Fibroblast of skin of right quadriceps (primary cell): Measurements from ENCODE around the gene SYNGAP1.
"Not testable (repeated sequence)": the region's sequence is repeated elsewhere in the genome, so short reads cannot be mapped to it uniquely, and the experiment has no call there.

Source experiments
- DNase-seq: peaks from one replicate; pipeline ENCODE4 v3.0.0-alpha.2; 2013

The SYNGAP1 gene

DNA sequence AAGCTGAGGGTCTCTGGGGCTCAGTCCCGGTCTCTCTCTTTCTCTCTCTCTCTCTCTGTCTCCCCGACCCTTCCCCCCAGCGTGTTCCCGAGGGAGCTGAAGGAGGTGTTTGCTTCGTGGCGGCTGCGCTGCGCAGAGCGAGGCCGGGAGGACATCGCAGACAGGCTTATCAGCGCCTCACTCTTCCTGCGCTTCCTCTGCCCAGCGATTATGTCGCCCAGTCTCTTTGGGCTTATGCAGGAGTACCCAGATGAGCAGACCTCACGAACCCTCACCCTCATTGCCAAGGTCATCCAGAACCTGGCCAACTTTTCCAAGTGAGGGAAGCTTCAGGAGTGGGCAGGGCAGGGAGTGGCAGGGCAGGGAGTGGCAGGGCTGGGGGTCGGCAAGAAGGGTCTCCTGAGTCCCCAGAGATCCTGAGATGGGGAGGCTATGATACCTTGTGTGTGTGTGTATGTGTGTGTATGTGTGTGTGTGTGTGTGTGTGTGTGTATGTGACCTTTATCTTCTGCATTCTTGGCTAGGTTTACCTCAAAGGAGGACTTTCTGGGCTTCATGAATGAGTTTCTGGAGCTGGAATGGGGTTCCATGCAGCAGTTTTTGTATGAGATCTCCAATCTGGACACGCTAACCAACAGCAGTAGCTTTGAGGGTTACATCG is 20.9 kb downstream of the SYNGAP1 start:
- no peak for DNase-seq

GRCh38 chr6:33441457-33441856 is 21.6 kb downstream of the SYNGAP1 start:
- no peak for DNase-seq

DNA sequence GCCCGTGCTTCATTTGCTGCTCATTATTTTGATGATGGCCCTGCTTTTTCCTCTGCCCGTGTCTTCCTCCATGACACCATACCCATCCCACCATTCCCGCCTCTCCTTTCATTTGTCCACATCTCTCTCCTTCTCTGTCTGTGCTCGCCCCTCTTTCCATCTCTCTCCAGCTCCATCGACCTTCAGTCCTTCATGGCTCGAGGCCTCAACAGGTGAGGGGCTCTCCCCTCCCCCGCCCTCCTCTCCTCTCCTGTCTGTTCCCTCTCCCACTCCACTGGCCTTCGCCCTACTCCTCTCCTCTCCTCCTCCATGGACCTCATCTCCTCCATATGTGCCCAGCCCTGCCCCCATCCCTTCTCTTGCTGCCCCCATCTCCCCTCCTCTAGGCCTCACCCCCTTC is 22.4 kb downstream of the SYNGAP1 start:
- DNase-seq: no peak

DNA sequence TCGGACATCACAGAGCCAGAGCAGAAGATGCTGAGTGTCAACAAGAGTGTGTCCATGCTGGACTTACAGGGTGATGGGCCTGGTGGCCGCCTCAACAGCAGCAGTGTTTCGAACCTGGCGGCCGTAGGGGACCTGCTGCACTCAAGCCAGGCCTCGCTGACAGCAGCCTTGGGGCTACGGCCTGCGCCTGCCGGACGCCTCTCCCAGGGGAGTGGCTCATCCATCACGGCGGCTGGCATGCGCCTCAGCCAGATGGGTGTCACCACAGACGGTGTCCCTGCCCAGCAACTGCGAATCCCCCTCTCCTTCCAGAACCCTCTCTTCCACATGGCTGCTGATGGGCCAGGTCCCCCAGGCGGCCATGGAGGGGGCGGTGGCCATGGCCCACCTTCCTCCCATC is 23.2 kb downstream of the SYNGAP1 start:
- no peak for DNase-seq

- DNase-seq: no peak
Observed at GRCh38 chr6:33443619-33444504, 24.0 kb downstream of the SYNGAP1 start.

GRCh38 chr6:33445119-33445603 is 25.3 kb downstream of the SYNGAP1 start:
- no peak for DNase-seq

DNA sequence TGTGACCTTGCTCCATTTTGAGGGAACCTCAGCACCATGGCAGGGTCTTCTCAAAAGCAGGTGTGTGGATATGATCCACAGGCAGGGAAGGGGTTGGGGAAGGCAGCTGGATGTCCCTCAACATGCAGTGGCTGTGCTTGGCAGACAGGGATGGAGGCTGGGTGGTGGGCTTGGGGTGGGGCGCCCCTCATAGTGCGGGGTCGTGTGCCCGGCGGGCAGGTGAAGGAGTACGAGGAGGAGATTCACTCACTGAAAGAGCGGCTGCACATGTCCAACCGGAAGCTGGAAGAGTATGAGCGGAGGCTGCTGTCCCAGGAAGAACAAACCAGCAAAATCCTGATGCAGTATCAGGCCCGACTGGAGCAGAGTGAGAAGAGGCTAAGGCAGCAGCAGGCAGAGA is 26.5 kb downstream of the SYNGAP1 start:
- DNase-seq: no peak

DNA sequence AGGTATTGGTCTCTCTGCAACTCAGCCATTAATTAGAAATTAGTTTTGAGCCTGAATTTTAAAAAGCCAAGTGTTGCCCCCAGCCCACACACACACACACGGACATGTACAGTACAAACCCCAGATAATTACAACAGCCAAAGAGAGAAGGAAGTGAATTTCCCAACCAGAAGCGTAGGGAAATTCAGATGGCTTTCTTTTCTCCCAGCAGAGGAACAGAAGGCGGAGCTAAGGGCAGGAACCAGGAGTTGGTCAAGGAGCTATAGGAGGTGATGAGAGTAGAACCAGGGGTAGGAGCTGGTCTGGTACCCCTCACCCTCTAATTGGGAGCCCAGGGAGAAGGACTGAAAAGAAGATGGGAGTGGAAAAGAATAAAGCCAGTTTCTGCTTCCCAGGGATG is 30.6 kb downstream of the SYNGAP1 start:
- no peak for DNase-seq

DNA sequence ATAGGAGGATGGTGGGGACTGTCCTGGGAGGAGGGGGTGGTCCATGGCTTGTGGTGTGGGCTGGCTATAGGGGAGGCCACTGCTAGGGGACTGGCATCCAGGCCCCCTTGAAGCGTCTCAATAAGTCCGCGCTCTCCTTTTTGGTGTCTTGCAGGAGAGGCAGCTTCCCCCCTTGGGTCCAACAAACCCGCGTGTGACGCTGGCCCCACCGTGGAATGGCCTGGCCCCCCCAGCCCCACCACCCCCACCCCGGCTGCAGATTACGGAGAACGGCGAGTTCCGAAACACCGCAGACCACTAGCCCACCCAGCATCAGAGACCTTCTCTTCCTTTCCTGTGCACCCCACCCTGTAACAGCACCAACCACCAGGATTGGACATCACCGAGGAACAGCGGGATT is 31.7 kb downstream of the SYNGAP1 start:
- no peak for DNase-seq

DNA sequence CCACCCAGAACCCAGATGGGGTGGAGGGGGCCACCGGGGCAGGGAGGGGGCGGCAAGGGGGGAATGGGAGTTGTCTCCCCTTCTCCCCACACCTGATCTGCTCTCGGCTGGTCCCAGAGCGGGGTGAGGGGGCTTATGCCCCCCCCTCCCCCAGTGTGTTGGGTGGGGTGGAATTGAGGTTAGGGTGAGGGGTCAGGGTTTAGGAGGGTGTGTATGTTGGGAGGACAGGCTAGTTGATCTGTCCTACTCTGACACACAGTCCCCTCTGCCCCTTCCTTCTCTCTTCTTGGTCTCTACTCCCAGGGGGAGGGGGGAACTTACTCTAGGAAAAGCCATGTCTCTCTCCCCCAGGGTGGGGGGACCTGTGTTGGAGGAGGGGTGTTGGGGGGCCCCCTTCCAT is 32.6 kb downstream of the SYNGAP1 start:
- no peak for DNase-seq

GRCh38 chr6:33453393-33454008 is 33.6 kb downstream of the SYNGAP1 start:
- no peak for DNase-seq

GRCh38 chr6:33454009-33454946 is 34.4 kb downstream of the SYNGAP1 start, which contains the start of gene ZBTB9:
Gene ZBTB9 (plus strand): TSS chr6:33454576. CDS start chr6:33455101, 525 bp downstream.
- peak; percentile 94 for DNase-seq

DNA sequence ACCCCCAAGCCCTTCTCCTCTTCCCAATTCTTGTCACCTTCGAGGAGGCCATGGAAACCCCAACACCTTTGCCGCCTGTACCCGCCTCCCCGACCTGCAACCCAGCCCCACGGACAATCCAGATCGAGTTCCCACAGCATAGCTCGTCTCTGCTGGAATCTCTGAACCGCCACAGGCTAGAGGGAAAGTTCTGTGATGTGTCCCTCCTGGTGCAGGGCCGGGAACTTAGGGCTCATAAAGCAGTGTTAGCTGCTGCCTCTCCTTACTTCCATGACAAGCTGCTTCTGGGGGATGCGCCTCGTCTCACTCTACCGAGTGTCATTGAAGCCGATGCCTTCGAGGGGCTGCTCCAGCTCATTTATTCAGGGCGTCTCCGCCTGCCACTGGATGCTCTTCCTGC is 35.2 kb downstream of the SYNGAP1 start:
- no peak for DNase-seq

DNA sequence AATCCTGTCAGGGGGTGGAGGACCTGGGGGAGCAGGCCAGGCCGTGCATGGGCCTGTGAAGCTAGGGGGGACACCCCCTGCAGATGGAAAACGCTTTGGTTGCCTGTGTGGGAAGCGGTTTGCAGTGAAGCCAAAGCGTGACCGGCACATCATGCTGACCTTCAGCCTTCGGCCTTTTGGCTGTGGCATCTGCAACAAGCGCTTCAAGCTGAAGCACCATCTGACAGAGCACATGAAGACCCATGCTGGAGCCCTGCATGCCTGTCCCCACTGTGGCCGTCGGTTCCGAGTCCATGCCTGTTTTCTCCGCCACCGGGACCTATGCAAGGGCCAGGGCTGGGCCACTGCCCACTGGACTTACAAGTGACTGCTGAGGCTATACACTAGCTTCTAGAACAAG is 36.3 kb downstream of the SYNGAP1 start:
- no peak for DNase-seq

DNA sequence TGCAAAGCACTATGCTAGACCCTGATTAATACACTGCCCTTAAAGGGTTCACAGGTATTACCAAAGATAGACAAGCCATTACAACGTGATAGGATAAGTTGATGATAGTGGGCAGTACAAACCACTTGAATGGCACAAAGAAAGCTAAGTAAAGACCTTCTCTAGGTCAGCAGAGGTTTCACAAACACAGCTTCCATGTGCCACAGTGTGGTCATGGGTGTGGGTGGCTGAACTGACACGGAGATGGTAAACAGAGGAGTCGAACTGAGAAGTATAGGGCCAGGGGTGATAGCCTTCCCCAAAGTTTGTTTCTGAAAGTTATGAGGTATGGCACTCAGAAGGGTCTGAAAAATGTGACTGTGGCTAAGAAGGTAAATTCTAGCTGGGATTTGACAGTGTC is 38.8 kb downstream of the SYNGAP1 start:
- DNase-seq: no peak

GRCh38 chr6:33459226-33459625 is 39.4 kb downstream of the SYNGAP1 start:
- DNase-seq: no peak

DNA sequence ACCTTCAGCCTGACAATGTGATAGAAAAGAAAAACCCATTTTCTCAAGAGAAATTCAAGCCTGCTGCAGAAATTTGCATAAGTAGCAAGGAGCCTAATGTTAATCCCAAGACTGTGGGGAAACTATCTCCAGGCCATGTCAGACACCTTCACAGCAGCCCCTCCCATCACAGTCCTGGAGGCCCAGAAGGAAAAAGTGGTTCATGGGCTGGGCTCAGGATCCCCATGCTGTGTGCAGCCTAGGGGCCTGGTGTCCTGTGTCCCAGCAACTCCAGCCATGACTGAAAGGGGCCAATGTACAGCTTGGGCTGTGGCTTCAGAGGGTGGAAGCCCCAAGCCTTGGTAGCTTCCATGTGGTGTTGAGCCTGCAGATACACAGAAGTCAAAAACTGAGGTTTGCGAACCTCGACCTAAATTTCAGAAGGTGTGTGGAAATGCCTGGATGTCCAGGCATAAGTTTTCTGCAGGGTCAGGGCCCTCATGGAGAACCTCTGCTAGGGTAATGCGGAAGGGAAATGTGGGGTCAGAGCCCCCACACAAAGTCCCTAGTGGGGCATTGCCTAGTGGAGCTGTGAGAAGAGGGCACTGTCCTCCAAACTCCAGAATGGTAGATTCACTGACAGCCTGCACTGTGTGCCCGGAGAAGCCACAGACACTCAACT is 46.3 kb downstream of the SYNGAP1 start:
- no peak for DNase-seq

DNA sequence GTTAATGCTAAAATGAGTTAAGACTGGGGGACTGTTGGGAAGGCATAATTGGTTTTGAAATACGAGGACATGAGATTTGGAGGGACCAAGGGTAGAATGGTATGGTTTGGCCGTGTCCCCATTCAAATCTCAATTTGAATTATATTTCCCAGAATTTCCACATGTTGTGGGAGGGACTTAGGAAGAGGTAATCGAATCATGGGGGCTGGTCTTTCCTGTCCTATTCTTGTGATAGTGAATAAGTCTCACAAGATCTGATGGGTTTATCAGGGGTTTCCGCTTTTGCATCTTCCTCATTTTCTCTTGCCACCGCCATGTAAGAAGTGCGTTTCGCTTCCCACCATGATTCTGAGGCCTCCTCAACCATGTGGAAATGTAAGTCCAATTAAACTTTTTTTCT is 47.2 kb downstream of the SYNGAP1 start:
- DNase-seq: no peak

DNA sequence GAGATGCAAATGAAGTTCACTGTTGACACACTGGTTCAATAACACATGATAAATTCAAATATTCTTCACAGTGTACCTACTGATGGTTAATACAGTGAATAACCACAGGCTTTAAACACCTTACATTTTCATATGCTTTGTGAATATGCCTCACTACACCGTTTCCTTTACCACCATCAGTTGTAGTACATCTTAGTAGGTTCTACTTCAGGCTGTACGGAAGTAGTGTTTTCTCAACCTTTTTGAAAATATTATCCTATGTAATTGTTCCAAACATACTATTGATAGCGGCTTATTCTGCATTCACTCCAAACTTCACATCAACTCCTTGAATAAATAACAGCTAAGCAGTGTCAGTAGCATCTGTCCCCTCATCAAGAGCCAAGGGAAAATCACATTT is 49.8 kb downstream of the SYNGAP1 start:
- no peak for DNase-seq

GRCh38 chr6:33477864-33478263 is 58.0 kb downstream of the SYNGAP1 start:
- no peak for DNase-seq

DNA sequence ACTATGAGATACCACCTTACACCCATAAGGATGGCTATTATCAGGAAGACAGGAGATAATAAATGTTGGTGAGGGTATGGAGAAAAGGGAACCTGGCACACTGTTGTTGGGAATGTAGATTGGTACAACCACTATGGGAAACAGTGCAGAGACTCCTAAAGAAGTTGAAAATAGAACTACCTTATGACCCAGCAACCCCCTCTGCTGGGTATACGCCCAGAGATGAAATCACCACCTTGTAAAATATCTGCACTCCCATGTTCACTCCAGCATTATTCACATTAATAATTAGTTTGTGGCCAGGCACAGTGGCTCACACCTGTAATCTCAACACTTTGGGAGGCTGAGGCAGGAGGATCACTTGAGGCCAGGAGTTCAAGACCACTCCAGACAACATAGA is 61.3 kb downstream of the SYNGAP1 start:
- DNase-seq: no peak

DNA sequence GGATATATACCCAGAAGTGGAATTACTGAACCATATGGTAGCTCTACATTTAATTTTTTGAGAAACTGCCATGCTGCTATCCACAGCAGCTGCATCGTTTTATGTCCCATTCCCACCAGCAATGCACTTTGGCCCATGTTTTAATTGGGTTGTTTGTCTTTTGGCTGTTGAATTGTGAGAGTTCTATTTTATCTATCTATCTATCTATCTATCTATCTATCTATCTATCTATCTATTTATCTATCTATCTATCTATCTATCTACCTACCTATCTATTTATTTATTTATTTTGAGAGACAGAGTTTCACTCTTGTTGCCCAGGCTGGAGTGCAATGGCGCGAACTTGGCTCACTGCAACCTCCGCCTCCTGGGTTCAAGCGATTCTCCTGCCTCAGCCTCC is 62.8 kb downstream of the SYNGAP1 start:
- DNase-seq: not testable (repeated sequence)
